Measurements from ENCODE around the gene ZNF644. TPM values are rescaled to one million over a fixed set of nuclear protein-coding genes. Genes with fewer than 3 reads are reported as not detected.

The ZNF644 gene
- total and polyA plus RNA-seq, 2 donors (not counting 1 experiment from before 2014, with no cell fraction given), result 9.6 to 124 TPM

GRCh38 chr1:90970208-90970607 is 51.6 kb downstream of the ZNF644 start:
- Mint-ChIP-seq H3K4me3 (no peak overlapping the region), H3K27me3 (no peaks in the 10 kb centered on the region), H3K9me3 (ENCODE audit: insufficient read depth) (no peaks in the 10 kb centered on the region), H3K27ac (no peak overlapping the region), H3K4me1 (peaks cover 39% of the 10 kb centered on the region)
- Histone ChIP-seq H4K20me1 (ENCODE audit: control insufficient read depth, insufficient read depth, low read length, poor library complexity, severe bottlenecking) (peaks cover 55% of the 10 kb centered on the region), H3K9ac (ENCODE audit: low read length) (no peak overlapping the region), H2AFZ (ENCODE audit: insufficient read depth, low read depth, low read length, poor library complexity, severe bottlenecking) (no peak overlapping the region), H3K9me3 (ENCODE audit: control extremely low read depth in 1 of 3, control insufficient read depth in 2 of 3, insufficient read depth in 1 of 3, low read length in 2 of 3) (no peaks in the 10 kb centered on the region), H3K4me2 (replicated peaks; ENCODE audit: low read depth, low read length, poor library complexity, severe bottlenecking) (no peak overlapping the region), H3K4me3 (ENCODE audit: control extremely low read depth in 1 of 5, extremely low read depth in 1 of 5, insufficient read depth in 1 of 5, low read depth in 2 of 5, low read length in 4 of 5) (no peak overlapping the region), H3K27ac (ENCODE audit: low read length in 2 of 2) (no peak overlapping the region), H3K27me3 (replicated peaks in 1 of 4; ENCODE audit: control extremely low read depth in 1 of 4, control insufficient read depth in 3 of 4, insufficient read depth in 4 of 4, low read length in 3 of 4) (no peaks in the 10 kb centered on the region), H3K4me1 (ENCODE audit: control insufficient read depth in 2 of 2, insufficient read depth in 2 of 2, low read length in 2 of 2) (no peaks in the 10 kb centered on the region), H3K79me2 (ENCODE audit: control insufficient read depth, insufficient read depth, low read length) (peaks cover 83% of the 10 kb centered on the region), H3K36me3 (replicated peaks in 1 of 2; ENCODE audit: control extremely low read depth in 1 of 2, control insufficient read depth in 1 of 2, extremely low read depth in 1 of 2, insufficient read depth in 2 of 2, low read length in 1 of 2) (peaks cover 4 to 7% of the 10 kb centered on the region in 2 experiments)
- CTCF ChIA-PET, result no interaction called here
- ATAC-seq (ENCODE audit: low read depth) (no peak), DNase-seq (no peak)
- WGBS (ENCODE audit: insufficient coverage), result no CpG with 5 or more reads among the region's 1 CpG
- TF ChIP-seq CTCF (IDR thresholded peaks at IDR 0.05) (no peak), EZH2 (IDR thresholded peaks at IDR 0.05; ENCODE audit: borderline replicate concordance, insufficient read depth, low read depth, low read length, poor library complexity, severe bottlenecking) (no peak)
- POLR2A ChIA-PET, result no interaction called here
- intact Hi-C loops (cut with micrococcal nuclease), result no loop called here

DNA sequence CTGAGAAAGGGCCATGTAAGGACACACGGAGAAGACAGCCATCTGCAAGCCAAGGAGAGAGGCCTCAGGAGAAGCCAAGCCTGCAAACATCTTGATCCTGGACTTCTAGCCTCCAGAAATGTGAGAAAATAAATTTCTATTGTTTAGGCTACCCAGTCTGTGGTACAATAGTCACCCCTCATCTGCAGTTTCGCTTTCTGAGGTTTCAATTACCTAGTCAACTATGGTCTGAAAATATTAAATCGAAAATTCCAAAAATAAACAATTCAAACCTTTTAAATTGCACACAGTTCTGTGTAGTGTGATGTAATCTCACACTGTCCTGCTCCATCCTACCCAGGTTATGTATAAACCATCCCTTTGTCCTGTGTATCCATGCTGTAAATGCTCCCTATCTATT is 52.6 kb downstream of the ZNF644 start:
- no peak overlapping the region for H3K4me3 Mint-ChIP-seq
- peaks cover 81% of the 10 kb centered on the region for H3K79me2 ChIP-seq (ENCODE audit: control insufficient read depth, insufficient read depth, low read length)
- intact Hi-C loops (cut with micrococcal nuclease), result loop anchor here (5.0 to 10.0 kb wide), 3 partner anchors 37 to 244 kb away; no protein-coding TSS in a partner anchor

More for the DNA sequence above, 52.6 kb downstream of the ZNF644 start:
- Histone ChIP-seq H3K27ac (ENCODE audit: low read length in 2 of 2) (no peak overlapping the region), H2AFZ (ENCODE audit: insufficient read depth, low read depth, low read length, poor library complexity, severe bottlenecking) (no peak overlapping the region), H3K36me3 (replicated peaks in 1 of 2; ENCODE audit: control extremely low read depth in 1 of 2, control insufficient read depth in 1 of 2, extremely low read depth in 1 of 2, insufficient read depth in 2 of 2, low read length in 1 of 2) (peaks cover 4 to 7% of the 10 kb centered on the region in 2 experiments), H3K4me3 (ENCODE audit: control extremely low read depth in 1 of 5, extremely low read depth in 1 of 5, insufficient read depth in 1 of 5, low read depth in 2 of 5, low read length in 4 of 5) (no peak overlapping the region), H3K27me3 (replicated peaks in 1 of 4; ENCODE audit: control extremely low read depth in 1 of 4, control insufficient read depth in 3 of 4, insufficient read depth in 4 of 4, low read length in 3 of 4) (no peaks in the 10 kb centered on the region), H3K4me1 (ENCODE audit: control insufficient read depth in 2 of 2, insufficient read depth in 2 of 2, low read length in 2 of 2) (no peaks in the 10 kb centered on the region), H3K9ac (ENCODE audit: low read length) (no peak overlapping the region), H4K20me1 (ENCODE audit: control insufficient read depth, insufficient read depth, low read length, poor library complexity, severe bottlenecking) (peaks cover 58% of the 10 kb centered on the region), H3K9me3 (ENCODE audit: control extremely low read depth in 1 of 3, control insufficient read depth in 2 of 3, insufficient read depth in 1 of 3, low read length in 2 of 3) (no peaks in the 10 kb centered on the region), H3K4me2 (replicated peaks; ENCODE audit: low read depth, low read length, poor library complexity, severe bottlenecking) (no peak overlapping the region)
- ChIA-PET POLR2A (no interaction called here), CTCF (no interaction called here)
- no peak for TF ChIP-seq CTCF (IDR thresholded peaks at IDR 0.05)
- TF ChIP-seq EZH2 (IDR thresholded peaks at IDR 0.05; ENCODE audit: borderline replicate concordance, insufficient read depth, low read depth, low read length, poor library complexity, severe bottlenecking), result no peak
- H3K4me1 Mint-ChIP-seq, result peaks cover 38% of the 10 kb centered on the region
- H3K27me3 Mint-ChIP-seq, result no peaks in the 10 kb centered on the region
- no peak overlapping the region for H3K27ac Mint-ChIP-seq
- DNase-seq, result no peak
- no peak for ATAC-seq (ENCODE audit: low read depth)
- WGBS (ENCODE audit: insufficient coverage), result no CpG with 5 or more reads among the region's 3 CpGs
- H3K9me3 Mint-ChIP-seq (ENCODE audit: insufficient read depth), result no peaks in the 10 kb centered on the region
